Measurements from ENCODE around the gene PFN1. TPM values are rescaled to one million over a fixed set of nuclear protein-coding genes. Genes with fewer than 3 reads are reported as not detected.
A peak's percentile ranks its signal among the peaks of the same experiment; 100 is the strongest.

PFN1 gene
- total and polyA plus RNA-seq, 10 of the 15 experiments (the other 5 are each of a cell fraction or from before 2014, with no cell fraction given), result 154 to 3,892 (median 1,918) TPM

DNA sequence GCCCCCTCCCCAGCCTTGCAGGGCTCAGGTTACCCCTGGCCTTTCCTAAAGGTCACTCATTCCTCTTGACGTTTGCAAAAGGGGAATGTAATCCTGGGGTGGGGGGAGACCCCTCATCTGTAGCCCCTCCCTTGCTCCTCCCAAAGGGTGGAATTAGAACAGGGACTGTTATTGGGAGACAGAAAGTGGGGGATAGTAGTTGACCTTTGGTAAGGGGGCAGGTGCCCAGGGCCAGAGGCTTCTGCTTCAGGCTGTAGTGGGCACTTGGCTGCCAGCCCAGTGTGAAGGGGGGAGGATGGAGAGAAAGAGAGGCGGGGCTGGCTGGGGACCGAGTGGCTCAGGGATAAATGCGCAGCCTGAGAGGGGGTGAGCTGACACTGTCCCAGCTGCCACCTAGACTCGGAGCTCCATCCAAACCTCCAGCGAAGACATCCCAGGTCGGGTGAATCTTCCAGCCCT lies 2.4 kb upstream of the PFN1 start, which contains the start of gene ENO3:
Gene ENO3 (plus strand): TSS at position 374 of the 459 bp plus-strand sequence. CDS start 711 bp downstream, outside the sequence.
- no peak for TF ChIP-seq NFYB (IDR thresholded peaks at IDR 0.05; ENCODE audit: insufficient read depth, low read depth, low read length)
- TF ChIP-seq JUND (IDR thresholded peaks at IDR 0.05; ENCODE audit: low read depth, low read length), result no peak
- TF ChIP-seq NR2F1 (conservative IDR thresholded peaks at IDR 0.05), result peak; percentile 41; the same call in 1 of the 2 replicates
- no peak for TF ChIP-seq RELA (IDR thresholded peaks at IDR 0.05; ENCODE audit: borderline replicate concordance, partially characterized antibody)
- no peak for TF ChIP-seq ZNF622 (IDR thresholded peaks at IDR 0.05)
- TF ChIP-seq IKZF2 (IDR thresholded peaks at IDR 0.05), result no peak
- TF ChIP-seq KAT2A (conservative IDR thresholded peaks at IDR 0.05; ENCODE audit: control insufficient read depth, low read depth, low read length), result no peak
- TF ChIP-seq IRF4 (IDR thresholded peaks at IDR 0.05; ENCODE audit: low read depth, low read length), result no peak
- no peak for TF ChIP-seq MEF2B (IDR thresholded peaks at IDR 0.05; ENCODE audit: partially characterized antibody, poor library complexity, severe bottlenecking)
- no TSS peak for BruUV-seq (replicated peaks)
- ChIA-PET CTCF (interaction anchor here (1.6 to 3.4 kb wide), 5 partner anchors 12 to 111 kb away, joined by 4 to 23 read pairs (median 8); partner anchors contain the start of genes RNF167, SLC25A11 and SPAG7), POLR2A (interaction anchor here (0.7 to 17.5 kb wide), 6 partner anchors 9 to 333 kb away, joined by 3 to 272 read pairs (median 4); partner anchors contain the start of genes RNF167, SLC25A11 and SPAG7), SMC1A (ENCODE audit: uncharacterized antibody, unreplicated experiment) (interaction anchor here (1.0 to 3.4 kb wide), 3 partner anchors 11 to 16 kb away, joined by 3 to 24 read pairs (median 12); partner anchors contain the start of genes RNF167, SLC25A11 and SPAG7), RAD21 (ENCODE audit: unreplicated experiment) (interaction anchor here (2.0 to 9.8 kb wide), 2 partner anchors 10 to 15 kb away, joined by 7 to 73 read pairs; partner anchors contain the start of genes RNF167, SLC25A11 and SPAG7)
- peak within 1 kb of the TSS; percentile 72 for H3K4me3 ChIP-seq
- intact Hi-C loops (cut with micrococcal nuclease; ENCODE audit: unreplicated experiment), result no loop called here
- H3K9ac ChIP-seq (ENCODE audit: control insufficient read depth, insufficient read depth, low read length), result peak within 1 kb of the TSS; percentile 97
- peak within 1 kb of the TSS; percentile 72 for H2AFZ ChIP-seq (ENCODE audit: control insufficient read depth, low read depth, low read length)
- peaks cover 40% of the 10 kb centered on the region for H3K79me2 ChIP-seq (ENCODE audit: control insufficient read depth, insufficient read depth, low read length)
- WGBS (ENCODE audit: insufficient coverage, insufficient replicate concordance, low lambda C conversion rate, missing lambda C conversion rate), result 24% methylated on average over 7 of the region's 7 CpGs
- in situ Hi-C loops (cut with MboI), result no loop called here
- H3K36me3 ChIP-seq (ENCODE audit: control insufficient read depth in 2 of 2, insufficient read depth in 2 of 2, low read length in 1 of 2), result peaks cover 8 to 9% of the 10 kb centered on the region in 2 experiments
- H3K27me3 ChIP-seq (replicated peaks in 1 of 2; ENCODE audit: control insufficient read depth in 2 of 2, insufficient read depth in 2 of 2, low read length in 1 of 2), result no peaks in the 10 kb centered on the region
- H3K4me1 ChIP-seq (ENCODE audit: control insufficient read depth, insufficient read depth, low read length), result peaks cover 17% of the 10 kb centered on the region
- peak within 1 kb of the TSS; percentile 93 for H3K4me2 ChIP-seq (ENCODE audit: control insufficient read depth, insufficient read depth)
- H4K20me1 ChIP-seq (ENCODE audit: control insufficient read depth, insufficient read depth), result peaks cover 5% of the 10 kb centered on the region; the same call in 1 of the 2 replicates
- ATAC-seq, result no peak
- H3K9me3 ChIP-seq (replicated peaks; ENCODE audit: control insufficient read depth, insufficient read depth, low read length), result no peaks in the 10 kb centered on the region
- peak within 1 kb of the TSS; percentile 85 for H3K27ac ChIP-seq (ENCODE audit: control insufficient read depth, insufficient read depth)
- no peak for FAIRE-seq
- DNase-seq (ENCODE audit: low read depth, low spot score), result no peak

Measured in GM12878 (cell line).